Activated CD4-positive, alpha-beta T cell treated with anti-CD3 and anti-CD28 coated beads, Interleukin-2, amount 50 U/mL, for 4 hours (primary cell): Measurements from ENCODE around the gene CDC7.
A peak's percentile ranks its signal among the peaks of the same experiment; 100 is the strongest.
"Not testable (repeated sequence)": the region's sequence is repeated elsewhere in the genome, so short reads cannot be mapped to it uniquely, and the experiment has no call there.

Experiments used
- DNase-seq, 2 experiments: peaks; one replicate each; pipeline ENCODE4 v3.0.0-alpha.2; 2020

Gene CDC7

GRCh38 chr1:91500756-91501522, at the start of gene CDC7:
Gene CDC7, plus strand, starts transcription at chr1:91500851. Its CDS starts 866 bp downstream, at chr1:91501717.
- peak; percentile 73 to 78 for DNase-seq

- no peak for DNase-seq
Measured at GRCh38 chr1:91454136-91454535, 46.5 kb upstream of the CDC7 start.

- DNase-seq = no peak
Measured at GRCh38 chr1:91455334-91455733, 45.3 kb upstream of the CDC7 start.

- DNase-seq = no peak
Measured at GRCh38 chr1:91455896-91456295, 44.8 kb upstream of the CDC7 start.

- not testable (repeated sequence) for DNase-seq
Measured at GRCh38 chr1:91465350-91465749, 35.3 kb upstream of the CDC7 start.

- DNase-seq = no peak
Measured at GRCh38 chr1:91476533-91477217, 24.0 kb upstream of the CDC7 start.

GRCh38 chr1:91487469-91487868, 13.2 kb upstream of the CDC7 start:
- DNase-seq = no peak

- no peak for DNase-seq
Measured at GRCh38 chr1:91490501-91490900, 10.2 kb upstream of the CDC7 start.

GRCh38 chr1:91498035-91498434, 2.6 kb upstream of the CDC7 start:
- no peak for DNase-seq

DNA sequence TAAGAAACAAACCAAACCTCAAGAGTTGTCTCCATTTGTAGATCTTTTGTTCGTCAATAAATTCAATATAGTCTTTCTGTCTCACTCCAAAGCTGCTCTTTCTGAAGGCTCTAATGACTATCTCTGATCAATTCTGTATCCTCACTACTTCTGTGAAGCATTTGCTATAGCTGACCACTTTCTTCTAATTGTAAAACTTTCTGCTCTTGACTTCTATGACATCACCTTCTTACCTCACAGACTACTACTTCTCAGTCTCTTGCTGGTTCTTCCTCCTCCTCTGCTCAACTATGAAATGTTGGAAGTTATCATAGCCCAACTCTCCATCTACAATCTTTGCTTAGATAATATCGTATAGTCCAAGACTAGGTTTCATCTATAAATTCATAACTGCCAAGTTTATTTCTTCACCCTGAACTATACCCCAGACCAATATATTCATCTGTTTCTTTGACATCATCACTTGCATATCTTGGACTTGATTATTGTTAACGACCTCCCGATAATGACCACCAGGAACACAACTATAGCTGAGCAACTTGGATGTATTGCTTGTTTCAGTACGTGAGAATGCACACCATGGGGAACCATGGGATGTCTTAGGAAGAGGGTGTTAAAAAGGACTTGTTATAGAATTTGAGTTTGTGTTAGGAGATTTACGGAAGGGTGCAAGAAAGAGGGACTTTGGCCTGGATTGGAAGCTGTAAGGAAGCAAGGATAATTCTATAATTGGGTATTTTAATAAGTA, 2.0 kb upstream of the CDC7 start:
- no peak for DNase-seq

DNA sequence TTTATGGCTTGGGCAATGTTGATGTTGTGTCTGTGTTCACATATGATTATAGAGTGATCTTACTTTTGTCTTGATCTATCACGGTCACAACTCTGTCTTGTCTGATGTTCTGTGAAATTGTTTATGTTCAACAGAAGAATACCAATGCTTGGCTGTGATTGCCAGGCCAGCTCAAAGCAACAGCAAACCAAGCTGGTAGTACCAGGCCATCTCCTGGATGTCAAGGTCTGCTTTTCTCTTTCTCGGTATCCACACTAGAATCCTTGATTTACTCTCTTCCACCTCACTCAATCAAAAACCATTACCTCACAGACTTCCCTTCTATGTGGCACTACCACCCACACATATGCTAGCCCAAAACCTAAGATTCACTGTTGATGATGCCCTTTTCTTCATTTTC, 1.3 kb upstream of the CDC7 start:
- no peak for DNase-seq

DNA sequence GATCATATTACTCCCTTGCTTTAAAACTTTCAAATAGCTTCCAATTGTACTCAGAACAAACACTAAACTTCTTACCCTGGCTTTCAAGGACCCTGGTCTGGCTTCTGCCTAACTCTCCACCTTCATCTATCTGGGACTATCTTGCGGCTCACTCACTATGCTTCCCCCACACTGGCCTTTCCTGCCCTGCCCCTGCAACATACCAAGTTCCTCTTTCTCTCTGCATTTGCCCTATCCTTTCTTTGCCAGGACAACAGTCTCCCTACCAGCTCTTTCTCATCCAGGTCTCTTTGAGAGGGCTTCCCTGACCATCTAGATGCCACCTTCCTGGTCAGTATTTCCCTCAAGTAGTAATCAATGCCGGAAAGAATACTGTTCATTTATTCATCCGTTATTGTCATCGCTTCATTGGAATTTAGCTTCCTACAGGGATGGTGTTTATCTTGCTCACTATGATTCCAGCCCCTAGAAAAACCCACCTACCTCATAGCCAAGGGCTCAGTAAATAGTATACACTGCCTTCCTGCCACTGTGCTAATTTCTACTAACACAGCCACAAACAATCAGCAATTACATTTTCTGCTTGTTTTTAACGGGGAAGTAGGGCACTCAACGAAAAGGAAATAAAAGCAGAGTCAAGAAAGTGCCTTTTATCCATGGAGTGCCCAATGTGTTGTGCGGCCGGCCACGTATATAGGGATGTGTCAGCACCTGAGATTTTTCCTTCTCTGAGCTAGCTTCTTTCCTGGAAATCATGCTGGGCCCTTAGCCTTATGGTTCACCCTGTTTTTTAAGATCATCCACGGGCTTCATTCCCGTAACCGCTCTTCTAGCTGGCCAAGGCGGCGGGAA, 521 bp upstream of the CDC7 start:
- no peak for DNase-seq

DNA sequence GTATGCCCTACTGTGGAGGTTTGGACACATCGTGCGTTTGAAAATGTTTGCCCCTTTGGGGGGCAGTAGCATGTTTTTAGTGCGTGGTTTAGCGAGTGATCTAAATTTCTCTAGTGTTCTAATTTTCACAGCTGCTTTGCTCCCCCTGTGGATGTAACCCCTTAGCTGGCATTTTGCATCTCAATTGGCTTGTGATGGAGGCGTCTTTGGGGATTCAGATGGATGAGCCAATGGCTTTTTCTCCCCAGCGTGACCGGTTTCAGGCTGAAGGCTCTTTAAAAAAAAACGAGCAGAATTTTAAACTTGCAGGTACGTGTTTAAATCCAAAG, 836 bp downstream of the CDC7 start:
- no peak for DNase-seq

DNA sequence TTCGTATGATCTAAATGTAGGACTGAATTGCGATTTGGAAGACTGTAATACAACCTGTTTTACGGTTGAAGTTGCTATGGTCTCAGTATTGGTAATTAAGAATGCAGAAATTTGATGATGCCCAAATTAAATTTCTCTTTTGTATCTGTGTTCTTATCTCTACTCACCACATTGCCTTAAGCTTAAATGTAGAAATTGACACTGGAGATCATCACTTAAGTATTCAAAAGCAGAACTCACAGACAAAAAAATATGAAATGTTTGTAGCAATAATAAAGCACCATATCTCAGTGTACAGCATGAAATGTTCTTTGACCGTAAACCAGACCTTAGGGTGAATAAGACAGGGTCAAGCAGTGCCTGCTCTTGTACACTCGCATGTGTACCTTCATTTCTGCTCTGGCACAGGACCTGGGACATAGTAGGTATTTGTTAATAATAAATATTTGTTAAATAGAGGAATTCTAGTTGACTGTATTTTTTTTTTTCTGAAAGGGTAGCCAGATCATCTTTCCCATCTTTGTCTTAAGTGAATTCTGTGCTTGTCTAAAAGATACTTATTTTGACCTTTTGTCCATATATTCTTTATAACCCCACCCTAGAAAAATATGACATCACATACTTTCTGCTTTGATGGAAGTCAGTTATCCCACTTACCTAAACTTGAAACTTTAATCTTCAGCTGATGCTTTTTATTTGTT, 1.5 kb downstream of the CDC7 start:
- DNase-seq = no peak

DNA sequence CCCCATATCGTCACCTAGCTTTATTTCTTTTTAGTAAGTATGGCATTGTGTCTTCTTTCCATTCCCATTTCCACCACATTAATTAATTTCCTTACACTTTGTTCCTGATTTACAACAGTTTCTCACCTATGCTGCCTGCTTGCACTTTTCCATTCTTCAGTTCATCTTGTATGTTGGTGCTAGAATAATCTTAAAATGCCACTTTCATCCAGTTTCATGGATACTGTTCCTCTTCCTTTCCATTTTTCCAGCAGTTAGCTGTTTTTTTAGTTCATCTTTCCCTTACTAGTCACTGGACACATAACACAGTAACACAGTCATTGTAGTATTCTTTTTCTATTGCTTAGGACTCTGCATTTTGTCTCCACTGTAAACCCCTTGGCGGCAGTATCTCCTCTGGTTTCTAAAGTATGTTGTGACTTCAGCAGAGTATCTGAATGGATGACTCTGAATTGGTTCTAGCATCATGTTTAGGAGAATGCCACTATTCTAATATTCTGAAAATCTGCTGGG, 2.1 kb downstream of the CDC7 start:
- DNase-seq = no peak

- DNase-seq = no peak
Measured at GRCh38 chr1:91503332-91503900, 2.8 kb downstream of the CDC7 start.

- DNase-seq = no peak
Measured at GRCh38 chr1:91503975-91504530, 3.4 kb downstream of the CDC7 start.

DNA sequence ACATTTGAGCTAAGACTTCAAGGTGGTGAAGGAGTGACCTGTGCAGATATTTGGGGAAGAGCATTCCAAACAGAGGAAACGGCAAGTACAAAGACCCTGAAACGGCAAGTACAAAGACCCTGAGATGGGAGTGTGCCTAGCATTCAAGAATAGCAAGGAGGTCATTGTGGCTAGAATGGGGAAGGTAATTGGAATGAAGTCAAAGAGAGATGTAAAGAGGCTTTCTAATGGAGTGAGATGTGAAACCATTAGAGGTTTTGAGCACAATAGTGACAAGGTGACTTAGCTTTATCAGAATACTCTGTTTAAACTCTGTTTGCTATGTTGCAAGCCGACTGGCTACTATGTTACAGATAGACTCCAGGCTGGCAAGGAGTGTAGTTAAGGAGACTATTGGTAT, 4.4 kb downstream of the CDC7 start:
- DNase-seq = no peak

DNA sequence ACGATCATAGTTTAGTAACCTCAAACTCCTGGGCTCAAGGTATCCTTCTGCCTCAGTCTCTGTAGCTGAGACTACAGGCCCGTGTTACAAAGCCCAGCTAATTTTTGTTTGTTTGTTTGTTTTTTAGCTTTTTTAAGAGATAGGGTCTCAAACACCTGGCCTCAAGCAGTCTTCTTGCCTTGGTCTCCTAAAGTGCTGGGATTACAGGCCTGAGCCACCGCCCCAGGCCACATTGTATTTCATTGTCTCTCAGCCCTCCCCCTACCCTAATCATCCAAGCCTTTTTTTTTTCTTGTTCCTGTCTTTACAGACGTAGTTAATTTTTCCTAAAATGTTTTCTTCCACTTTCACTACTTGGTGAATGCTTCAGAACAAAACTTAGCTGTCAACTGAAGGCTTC, 5.4 kb downstream of the CDC7 start:
- no peak for DNase-seq

DNA sequence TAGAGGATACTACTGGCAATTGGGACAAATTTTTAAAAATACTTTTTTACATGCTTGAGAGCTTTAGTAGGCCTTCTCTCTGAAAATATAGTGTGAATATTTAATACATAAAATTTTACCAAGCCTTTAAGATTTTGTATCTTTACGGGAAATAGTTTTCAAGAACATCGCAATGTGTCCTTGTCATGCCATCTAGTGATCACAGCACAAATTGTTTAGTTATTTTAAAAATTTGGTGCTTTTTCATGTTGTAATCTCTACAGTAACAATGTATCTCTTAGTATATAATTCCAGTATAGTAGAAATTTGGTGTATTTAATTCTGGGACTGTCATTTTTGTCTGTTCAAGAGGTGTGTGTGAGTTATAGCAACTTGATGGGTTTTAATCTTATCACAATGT, 6.7 kb downstream of the CDC7 start:
- DNase-seq = no peak

- DNase-seq = no peak
Measured at GRCh38 chr1:91510754-91511153, 10.1 kb downstream of the CDC7 start.
